Lung (tissue), 12 donors: ENCODE data around the gene P4HB. TPM values are rescaled to one million over a fixed set of nuclear protein-coding genes. Genes with fewer than 3 reads are reported as not detected.

Experiments used
- ATAC-seq: fragments of 200-7000 bp; cut with Tn5 transposase; one replicate; pipeline ENCODE4 v1.9.1; 2020; ENCODE audit warnings: moderate number of reproducible peaks; ENCODE audit not compliant: insufficient read depth, low FRiP score
- DNase-seq, 3 donors: peaks; one replicate each; pipeline ENCODE4 v3.0.0-alpha.2; 2013 to 2017
- H3K27ac ChIP-seq, 2 donors: one replicate each; pipeline ENCODE4 v1.5.1; 2013; ENCODE audit warnings: mild to moderate bottlenecking in 2 of 2, moderate library complexity in 2 of 2, control low read depth in 1 of 2, inconsistent platforms in 1 of 2, low read depth in 1 of 2, low read length in 1 of 2
- H3K27me3 ChIP-seq, 3 donors: one replicate each; pipeline ENCODE4 v1.5.1; 2013; ENCODE audit warnings: low read length in 2 of 3; ENCODE audit not compliant: control insufficient read depth in 3 of 3, insufficient read depth in 3 of 3
- H3K36me3 ChIP-seq, 4 donors: one replicate each; pipeline ENCODE4 v1.5.1; 2013; ENCODE audit warnings: low read length in 4 of 4, mild to moderate bottlenecking in 1 of 4, moderate library complexity in 1 of 4; ENCODE audit not compliant: control insufficient read depth in 4 of 4, insufficient read depth in 4 of 4
- H3K4me1 ChIP-seq, 5 donors: one replicate each; pipeline ENCODE4 v1.5.1; 2013; ENCODE audit warnings: low read length in 5 of 5, mild to moderate bottlenecking in 2 of 5, moderate library complexity in 1 of 5; ENCODE audit not compliant: control insufficient read depth in 5 of 5, insufficient read depth in 5 of 5
- H3K4me3 ChIP-seq: one replicate; pipeline ENCODE4 v1.5.1; 2013; ENCODE audit warnings: mild to moderate bottlenecking, control low read depth, moderate library complexity
- H3K9ac ChIP-seq, 2 donors: one replicate each; pipeline ENCODE4 v1.5.1; 2013; ENCODE audit warnings: low read length in 2 of 2, control low read depth in 1 of 2; ENCODE audit not compliant: insufficient read depth in 1 of 2
- H3K9me3 ChIP-seq, 4 donors: one replicate each; pipeline ENCODE4 v1.5.1; 2013; ENCODE audit warnings: low read length in 3 of 4, mild to moderate bottlenecking in 1 of 4, moderate library complexity in 1 of 4; ENCODE audit not compliant: control insufficient read depth in 4 of 4, insufficient read depth in 3 of 4
- CTCF ChIP-seq: IDR thresholded peaks from 2 replicates; pipeline ENCODE4 v1.5.1; 2012; ENCODE audit warnings: mild to moderate bottlenecking; ENCODE audit errors: control extremely low read depth, extremely low read depth
- WGBS, 2 donors: extraction: QIAGEN DNeasy Blood & Tissue Kit; methylation state at CpG; one replicate each; pipeline ENCODE4 v1.1.7; 2013; 5-methylcytosine and 5-hydroxymethylcytosine counted together
- polyA plus RNA-seq, 2 donors: library from polyadenylated mRNA; stranded (reverse); fragments of 200-250 nt; gene quantifications; one replicate each; pipeline ENCODE4 v1.2.1, GENCODE V29; 2013
- total RNA-seq, 2 donors: library from RNA; depleted of rRNA in 1 of 2; stranded (reverse); fragments of >200 nt in 1 of 2; gene quantifications; one replicate each; pipeline ENCODE4 v1.2.1, GENCODE V29; 2014 to 2021
- donor health status: control.
- donor health status: control.
- donor health status: Bipolar disorder and iron deficiency.
- donor health status: healthy.
- donor health status: DM: yes; HTN: yes; CAD: no.

The P4HB gene
- total and polyA plus RNA-seq, 4 donors = 356 to 990 (median 779) TPM

DNA sequence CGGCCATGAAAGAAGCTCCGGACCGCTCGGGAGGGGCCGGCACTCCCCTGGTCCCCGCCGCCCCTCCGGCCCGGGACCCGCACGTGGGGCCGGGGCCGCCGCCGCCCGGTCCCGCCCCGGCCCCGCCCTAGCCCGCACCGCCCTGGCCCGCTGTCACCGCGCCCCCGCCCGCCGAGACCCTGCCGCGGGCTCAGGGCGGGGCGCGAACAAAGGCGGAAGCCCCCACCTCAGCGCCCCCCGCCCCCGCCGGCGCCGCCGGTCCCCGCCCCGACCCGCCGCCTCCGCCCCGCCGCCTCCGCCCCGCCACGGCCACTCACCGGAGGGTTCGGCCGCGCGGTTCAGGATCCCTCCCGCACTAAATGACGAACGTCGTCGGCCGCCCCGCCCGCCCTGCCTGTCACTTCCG, 10.6 kb upstream of the P4HB start, which contains the start of gene ARHGDIA:
Gene ARHGDIA (minus strand): TSS at position 357 of the 406 bp plus-strand sequence. CDS start 1,407 bp downstream, outside the sequence.
- Histone ChIP-seq H3K4me3 (peak within 1 kb of the TSS; percentile 79), H3K9me3 (no peaks in the 10 kb centered on the region), H3K27me3 (no peaks in the 10 kb centered on the region), H3K9ac (peak within 1 kb of the TSS; percentile 78 to 94), H3K4me1 (peaks cover 0 to 28% (median 11%) of the 10 kb centered on the region in 5 donors), H3K36me3 (peaks cover 0 to 23% (median 9%) of the 10 kb centered on the region in 4 donors), H3K27ac (peak within 1 kb of the TSS; percentile 97 to 99)
- WGBS, 2 donors = 1 to 2% methylated on average over 38 to 64 of the region's 64 CpGs
- peak; percentile 48 for ATAC-seq
- TF ChIP-seq CTCF = no peak
- peak in 1 of 3 donors; percentile 21 for DNase-seq

- DNase-seq = peak in 2 of 3 donors; percentile 38 to 39
- WGBS, 2 donors = 2 to 4% methylated on average over 32 to 65 of the region's 65 CpGs
- Histone ChIP-seq H3K27ac (peak overlapping the region; percentile 90 to 98), H3K9me3 (no peaks in the 10 kb centered on the region), H3K27me3 (no peaks in the 10 kb centered on the region), H3K4me1 (peaks cover 0 to 28% (median 11%) of the 10 kb centered on the region in 5 donors), H3K4me3 (peak overlapping the region; percentile 71), H3K36me3 (peaks cover 0 to 24% (median 12%) of the 10 kb centered on the region in 4 donors), H3K9ac (no peak overlapping the region)
- peak; percentile 9 for ATAC-seq
- TF ChIP-seq CTCF = no peak
Observed at GRCh38 chr17:81870131-81870980, 10.0 kb upstream of the P4HB start.

- no peaks in the 10 kb centered on the region for H3K9me3 ChIP-seq
- peak overlapping the region; percentile 90 to 98 for H3K27ac ChIP-seq
- H3K4me1 ChIP-seq = peaks cover 0 to 28% (median 11%) of the 10 kb centered on the region in 5 donors
- peak; percentile 30 for TF ChIP-seq CTCF
- ATAC-seq (no peak), DNase-seq (peak; percentile 45 to 70 (median 58))
- H3K9ac ChIP-seq = no peak overlapping the region
- no peaks in the 10 kb centered on the region for H3K27me3 ChIP-seq
- peak overlapping the region; percentile 71 for H3K4me3 ChIP-seq
- WGBS, 2 donors = 40 to 43% methylated on average over 48 to 52 of the region's 52 CpGs
- H3K36me3 ChIP-seq = peaks cover 0 to 25% (median 14%) of the 10 kb centered on the region in 4 donors
Observed at GRCh38 chr17:81869221-81870130, 9.1 kb upstream of the P4HB start.
